Fibroblast of skin of abdomen (primary cell): ENCODE data around the gene TLE5.
"Not testable (repeated sequence)": the region's sequence is repeated elsewhere in the genome, so short reads cannot be mapped to it uniquely, and the experiment has no call there.

ENCODE experiments used
- DNase-seq: peaks from one replicate; pipeline ENCODE4 v3.0.0-alpha.2; 2013

TLE5 gene

DNA sequence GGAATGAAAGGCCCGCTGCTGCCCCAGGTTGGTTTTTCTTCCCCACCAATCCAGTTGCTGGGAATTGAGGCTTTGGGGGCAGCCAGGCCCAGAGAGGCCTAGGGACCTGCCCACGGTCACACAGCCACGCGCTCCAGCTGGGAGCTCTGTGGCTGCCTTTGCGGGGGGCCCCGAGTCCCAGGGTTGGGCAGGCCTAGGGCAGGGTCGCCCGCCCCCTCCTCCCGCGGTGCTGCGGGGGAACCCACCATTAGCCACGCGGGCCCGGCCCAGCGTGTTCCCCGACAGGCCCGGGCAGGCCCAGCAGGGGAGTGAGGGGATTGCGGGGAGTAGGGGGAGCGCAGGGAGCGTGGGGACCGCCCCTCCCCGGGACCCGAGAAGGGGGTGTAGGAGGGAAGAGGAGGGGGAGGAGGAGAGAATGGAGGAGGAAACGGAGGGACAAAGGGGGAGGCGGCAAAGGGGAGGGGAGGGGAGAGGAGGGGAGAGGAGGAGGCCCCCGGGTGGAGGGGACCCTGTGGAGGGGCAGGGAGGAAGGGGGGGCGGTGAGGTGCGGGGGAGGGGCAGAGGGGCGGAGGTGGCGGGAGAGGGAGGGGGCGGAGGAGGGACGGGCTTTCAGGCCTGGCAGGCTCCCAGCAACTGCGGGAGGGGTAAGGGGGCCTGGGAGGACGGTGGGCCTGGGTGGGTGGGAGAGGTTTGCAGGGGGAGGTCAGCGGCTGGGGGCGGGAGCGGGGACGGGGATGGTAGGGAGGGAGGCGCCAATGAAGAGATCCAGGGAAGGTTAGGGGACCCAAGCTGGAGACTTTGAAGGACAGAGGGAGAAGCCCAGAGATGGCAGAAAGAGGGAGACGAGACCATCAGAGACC lies 20.3 kb downstream of the TLE5 start:
- no peak for DNase-seq

- DNase-seq = no peak
Observed at GRCh38 chr19:3041327-3041726, 21.0 kb downstream of the TLE5 start.

GRCh38 chr19:3039641-3040077 lies 22.6 kb downstream of the TLE5 start:
- no peak for DNase-seq

DNA sequence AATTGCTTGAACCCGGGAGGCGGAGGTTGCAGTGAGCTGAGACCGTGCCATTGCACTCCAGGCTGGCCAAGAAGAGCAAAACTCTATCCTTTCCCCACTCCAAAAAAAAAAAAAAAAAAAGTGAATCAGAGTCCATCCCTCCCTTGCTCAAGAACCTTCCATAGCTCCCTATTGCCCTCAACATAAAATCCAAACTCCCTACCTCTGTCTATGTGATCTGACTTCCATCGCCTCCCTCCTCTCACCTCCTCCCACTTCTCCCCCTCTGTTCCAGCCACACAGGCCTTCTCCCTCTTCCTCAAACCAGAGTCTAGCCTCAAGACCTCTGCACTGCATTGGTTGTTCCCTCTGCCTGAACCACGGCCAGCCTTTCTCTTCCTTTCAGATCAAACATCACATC lies 23.2 kb downstream of the TLE5 start:
- DNase-seq = no peak

- no peak for DNase-seq
Observed at GRCh38 chr19:3038214-3038613, 24.1 kb downstream of the TLE5 start.

GRCh38 chr19:3036977-3037544 lies 25.2 kb downstream of the TLE5 start:
- not testable (repeated sequence) for DNase-seq

DNA sequence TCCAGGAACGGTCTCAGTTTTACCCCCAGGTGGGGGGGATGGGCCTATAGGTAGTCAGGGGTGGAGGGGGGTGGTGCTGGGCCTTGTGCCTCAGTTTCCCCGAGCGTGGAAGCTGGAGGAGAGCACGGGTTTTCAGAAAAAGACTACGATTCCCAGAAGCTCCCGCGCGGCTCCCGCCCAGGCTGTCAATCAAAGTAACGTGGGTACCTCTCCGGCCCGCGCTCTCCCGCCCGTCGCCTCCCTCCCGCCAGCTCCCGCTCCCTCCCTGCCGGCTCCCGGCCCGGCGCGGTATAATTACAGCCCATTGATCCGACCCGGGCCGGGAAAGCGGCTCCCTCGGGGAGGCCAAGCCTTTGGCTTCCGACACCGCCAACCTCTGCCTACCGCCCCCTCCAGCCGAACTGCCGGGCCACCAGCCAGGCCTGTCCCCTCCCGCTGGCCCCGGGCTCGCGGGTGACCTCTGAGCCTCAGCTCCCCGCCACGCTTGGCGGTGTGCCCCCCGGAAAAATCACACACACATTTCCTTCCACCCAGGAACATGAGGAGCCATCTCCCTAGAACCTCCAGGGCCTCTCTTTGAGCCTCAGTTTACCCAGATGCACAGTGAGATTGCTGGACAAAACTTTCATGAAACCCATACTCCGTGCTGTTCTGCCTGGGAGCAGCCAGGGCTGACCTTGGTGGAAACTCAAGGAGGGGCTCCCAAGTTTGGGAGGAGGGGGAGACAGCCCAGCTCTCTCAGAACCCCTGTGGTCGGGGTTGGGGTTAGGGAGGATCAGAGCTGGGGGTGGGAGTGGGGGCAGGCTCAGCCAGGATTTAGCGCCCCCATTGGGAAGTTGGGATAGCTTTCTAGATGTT lies 25.9 kb downstream of the TLE5 start:
- DNase-seq = peak; percentile 92

DNA sequence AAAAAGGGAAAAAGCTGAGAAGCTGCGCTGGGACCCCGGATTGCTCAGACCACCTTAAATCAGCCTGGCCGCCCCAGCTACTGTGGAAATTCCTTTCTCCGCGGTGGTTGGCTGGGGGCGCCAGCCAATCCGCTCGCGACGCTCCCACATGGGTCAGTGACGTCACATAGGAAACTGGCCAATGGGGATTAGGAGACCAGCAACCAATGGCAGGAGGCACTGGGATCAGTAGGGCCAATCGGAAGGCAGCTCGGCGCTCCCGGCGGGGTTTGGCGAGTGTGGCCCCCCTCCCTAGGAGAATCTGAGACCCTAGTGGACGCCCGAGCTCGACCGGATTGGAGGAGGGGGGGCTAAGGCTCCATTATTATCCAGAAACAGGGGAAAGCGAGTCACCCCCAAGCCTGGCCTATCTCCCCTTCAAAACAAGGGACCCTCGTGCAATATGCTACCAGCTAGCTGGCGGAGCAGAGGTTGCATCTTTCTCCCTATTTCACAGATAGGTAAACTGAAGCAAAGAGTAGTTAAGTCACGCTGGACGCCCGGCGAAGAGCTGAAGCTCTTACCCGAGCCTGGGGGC lies 26.7 kb downstream of the TLE5 start:
- DNase-seq = peak; percentile 100

- peak; percentile 67 for DNase-seq
Observed at GRCh38 chr19:3034656-3035541, 27.4 kb downstream of the TLE5 start.

DNA sequence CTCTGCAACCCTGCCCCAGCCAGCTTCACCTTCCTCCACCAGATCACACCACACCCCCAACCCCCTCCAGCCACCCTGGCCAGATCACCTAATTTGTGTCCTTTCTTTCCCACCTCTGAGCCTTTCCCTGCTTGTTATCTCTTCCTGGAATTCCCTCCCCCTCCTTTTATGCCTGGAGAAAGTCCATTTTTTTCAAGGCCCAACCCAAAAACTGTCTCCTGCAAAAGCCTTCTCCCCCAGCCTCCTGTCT lies 28.0 kb downstream of the TLE5 start:
- no peak for DNase-seq

- no peak for DNase-seq
Observed at GRCh38 chr19:3033595-3034405, 28.5 kb downstream of the TLE5 start.

DNA sequence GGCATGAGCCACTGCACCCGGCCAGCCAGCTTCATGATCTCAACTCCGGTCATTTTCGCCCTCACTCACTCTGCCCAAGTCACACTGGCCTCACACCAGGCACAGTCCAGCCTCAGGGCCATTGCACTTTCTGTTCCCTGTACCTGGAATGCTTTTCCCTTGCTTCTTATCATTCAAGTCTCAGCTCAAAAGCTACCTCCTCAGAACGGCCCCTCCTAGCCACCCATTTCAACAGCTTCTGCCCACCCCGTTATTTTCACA lies 30.8 kb downstream of the TLE5 start:
- DNase-seq = no peak

- no peak for DNase-seq
Observed at GRCh38 chr19:3029065-3029923, 33.0 kb downstream of the TLE5 start, which contains the start of gene TLE2. TSS of gene TLE2 (minus strand) at chr19:3029280. CDS start at chr19:3028904, 376 bp downstream.

- DNase-seq = no peak
Observed at GRCh38 chr19:3028305-3029064, 33.8 kb downstream of the TLE5 start.

- DNase-seq = no peak
Observed at GRCh38 chr19:3027981-3028304, 34.4 kb downstream of the TLE5 start.

DNA sequence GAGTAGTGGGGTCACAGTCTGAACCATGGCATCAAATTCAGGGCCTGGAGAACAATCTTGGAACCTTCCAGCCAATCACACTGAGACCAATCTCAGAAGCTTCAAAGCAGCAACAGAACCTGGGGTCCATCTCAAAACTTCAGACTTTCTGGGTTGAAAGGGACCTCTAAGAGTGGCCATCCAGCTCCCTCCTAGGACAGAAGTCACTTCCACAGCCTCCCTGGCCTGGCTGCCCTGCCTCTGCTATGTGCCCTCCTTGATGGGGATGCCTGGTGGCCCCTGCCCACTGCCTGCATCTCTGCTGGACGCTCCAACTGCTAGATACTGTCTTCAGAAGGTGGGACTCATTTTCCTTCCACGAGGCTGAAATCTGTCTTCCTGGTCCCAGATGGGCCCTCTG lies 35.0 kb downstream of the TLE5 start:
- DNase-seq = no peak

DNA sequence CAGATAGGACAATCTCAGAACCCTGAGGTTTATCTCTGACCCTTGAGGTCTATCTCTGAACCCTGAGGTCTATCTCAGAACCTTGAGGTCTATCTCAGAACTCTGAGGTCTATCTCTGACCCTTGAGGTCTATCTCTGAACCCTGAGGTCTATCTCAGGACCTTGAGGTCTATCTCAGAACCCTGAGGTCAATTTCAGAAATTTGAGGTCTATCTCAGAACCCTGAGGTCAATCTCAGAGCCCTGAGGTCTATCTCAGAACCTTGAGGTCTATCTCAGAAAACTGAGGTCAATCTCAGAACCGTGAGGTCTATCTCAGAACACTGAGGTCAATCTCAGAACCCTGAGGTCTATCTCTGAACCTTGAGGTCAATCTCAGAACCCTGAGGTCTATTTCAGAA lies 35.5 kb downstream of the TLE5 start:
- no peak for DNase-seq

GRCh38 chr19:3025549-3025886 lies 36.8 kb downstream of the TLE5 start:
- DNase-seq = no peak

DNA sequence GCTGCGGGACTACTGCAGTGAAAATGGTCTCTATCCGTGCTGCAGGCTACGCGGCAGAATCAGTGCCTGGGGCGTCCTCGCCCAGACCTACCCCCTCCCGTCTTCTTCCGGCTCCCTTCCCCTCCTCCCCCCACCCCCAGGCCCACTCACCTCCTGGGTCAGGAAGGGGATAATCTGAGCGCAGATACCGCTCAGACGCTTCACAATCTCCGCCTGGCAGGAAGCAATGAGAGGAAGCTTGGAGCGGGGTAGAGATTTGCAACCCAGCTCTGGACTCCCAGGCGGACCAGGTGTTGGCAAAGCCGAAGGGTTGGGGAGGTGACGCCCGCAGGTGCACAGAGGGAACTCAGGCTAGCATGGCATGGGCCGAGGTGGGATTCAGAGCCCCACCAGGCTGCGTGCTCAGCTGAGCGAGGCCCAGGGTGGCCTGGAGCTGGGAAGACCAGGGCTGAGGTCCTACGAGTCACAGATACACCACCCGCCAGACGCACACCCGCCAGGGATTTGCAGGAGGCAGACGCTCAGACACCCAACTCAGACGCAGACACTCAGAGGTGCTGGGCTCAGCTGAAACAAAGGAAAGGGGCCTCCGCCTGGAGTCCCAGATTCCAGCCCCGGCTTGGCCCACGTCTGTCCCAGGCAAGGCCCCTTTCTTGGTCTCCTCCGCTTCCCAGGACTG lies 37.3 kb downstream of the TLE5 start:
- DNase-seq = no peak

DNA sequence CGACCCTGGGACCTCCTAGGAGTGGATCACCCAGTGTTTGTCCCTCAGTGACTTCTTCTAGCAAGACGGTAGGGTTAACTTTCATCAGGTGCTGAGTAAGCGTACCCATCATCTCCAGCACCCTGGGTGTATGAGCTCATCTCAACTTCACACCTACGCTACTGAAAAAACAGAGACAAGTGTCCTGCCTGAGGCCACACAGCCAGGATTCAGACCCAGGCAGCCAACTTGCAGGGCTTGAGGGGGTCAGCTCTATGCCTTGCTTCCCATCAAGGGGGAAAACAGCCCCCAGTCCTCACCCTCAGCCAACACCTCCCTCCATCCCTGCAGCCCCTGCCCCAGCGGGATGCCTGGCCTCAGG lies 37.8 kb downstream of the TLE5 start:
- DNase-seq = no peak
